Heart left ventricle (tissue), 13 donors: Measurements from ENCODE around the gene ZFAND6.

Source experiments
- CTCF ChIP-seq, 12 donors: fragments of 200-600 bp; sonication (generic) in 4 of 12; IDR thresholded peaks; one replicate each; pipeline versions ENCODE4 v1.5.0 to v1.8.0; 2018 to 2022; ENCODE audit warnings: antibody characterized with exemption in 12 of 12, mild to moderate bottlenecking in 5 of 12
- POLR2A ChIP-seq, 2 donors: fragments of 450-650 bp; IDR thresholded peaks; one replicate each; pipeline ENCODE4 v1.6.1; 2017; ENCODE audit warnings: antibody characterized with exemption in 2 of 2, mild to moderate bottlenecking in 2 of 2, moderate library complexity in 2 of 2
- donor health status: ischemic (EF 13 %, LVEDD 7.1; RV severe dilation, severe dysfunction).
- donor health status: DM: no; HTN: yes; CAD: no.
- donor health status: DM: no; HTN: no; CAD: no.
- donor health status: ischemic (EF 25% LVEDD 6.9; RV normal size, moderate dysfunction).
- donor health status: ischemic (EF 25% LVEDD 5.7; RV mildly dilated, moderate dysfunction).
- donor health status: ischemic (EF 35%, LVEDD 5.7; RV mildly dilated, moderate dysfunction).
- donor health status: nonischemic (EF 11% LVEDD 7.7; RV severe dilation, severe dysfunction).
- donor health status: DM: yes; HTN: yes; CAD: no.
- donor health status: PGD.
- donor health status: ischemic (EF 29% LVEDD 5.4; RV normal size, mild dysfunction).
- donor health status: nonischemic (EF 23%, LVEDD 6.1; RV moderate dilation, normal function).

- no peak for TF ChIP-seq POLR2A (IDR thresholded peaks at IDR 0.05)
- TF ChIP-seq CTCF (IDR thresholded peaks at IDR 0.05): no peak
These were observed 30.5 kb upstream of the ZFAND6 start for GRCh38 chr15:80028937-80029336.
